DOHH2 (cell line): Measurements from ENCODE around the gene PTPN5.

Experiments
- H3F3A ChIP-seq: fragments of 200-600 bp; sonication (generic), shearing (Covaris generic); 2 replicates; pipeline ENCODE4 v1.6.0; 2016; ENCODE audit warnings: antibody characterized with exemption, mild to moderate bottlenecking; ENCODE audit not compliant: control insufficient read depth, insufficient read depth
- H3K27ac ChIP-seq: fragments of 200-600 bp; sonication (generic); 2 replicates; pipeline ENCODE4 v1.5.1; 2014; ENCODE audit warnings: low read depth, mild to moderate bottlenecking, low read length, moderate library complexity
- H3K27me3 ChIP-seq: fragments of 200-600 bp; sonication (generic); 2 replicates; pipeline ENCODE4 v1.6.1; 2014; ENCODE audit warnings: mild to moderate bottlenecking, low read length, mixed read lengths; ENCODE audit not compliant: control insufficient read depth
- H3K36me3 ChIP-seq: fragments of 200-600 bp; sonication (generic); 2 replicates; pipeline ENCODE4 v1.6.1; 2014; ENCODE audit warnings: mild to moderate bottlenecking, low read length, moderate library complexity, mixed read lengths; ENCODE audit not compliant: control insufficient read depth
- H3K4me1 ChIP-seq: fragments of 200-600 bp; sonication (generic); 2 replicates; pipeline ENCODE4 v1.6.1; 2014; ENCODE audit warnings: mild to moderate bottlenecking, low read length, mixed read lengths; ENCODE audit not compliant: control insufficient read depth
- H3K4me2 ChIP-seq: fragments of 200-600 bp; sonication (generic); 2 replicates; pipeline ENCODE4 v1.6.0; 2014; ENCODE audit warnings: mild to moderate bottlenecking, low read length, moderate library complexity
- H3K4me3 ChIP-seq: fragments of 200-600 bp; sonication (generic); 2 replicates; pipeline ENCODE4 v1.5.1; 2014; ENCODE audit warnings: mild to moderate bottlenecking, low read length, mixed read lengths
- H3K79me2 ChIP-seq: fragments of 200-600 bp; sonication (generic); 2 replicates; pipeline ENCODE4 v1.6.1; 2014; ENCODE audit warnings: mild to moderate bottlenecking, low read length, mixed read lengths; ENCODE audit not compliant: control insufficient read depth
- H3K9me2 ChIP-seq: fragments of 200-600 bp; sonication (generic); replicated peaks from 2 replicates; pipeline ENCODE4 v1.6.1; 2014; ENCODE audit warnings: mild to moderate bottlenecking, low read length, mixed read lengths; ENCODE audit not compliant: control insufficient read depth
- H3K9me3 ChIP-seq: fragments of 200-600 bp; sonication (generic); 2 replicates; pipeline ENCODE4 v1.6.1; 2014; ENCODE audit warnings: antibody characterized with exemption, low read length, mixed read lengths; ENCODE audit not compliant: control insufficient read depth, insufficient read depth
- H4K20me1 ChIP-seq: fragments of 200-600 bp; sonication (generic); 2 replicates; pipeline ENCODE4 v1.6.0; 2014; ENCODE audit warnings: low read depth, mild to moderate bottlenecking, antibody characterized with exemption, low read length, moderate library complexity; ENCODE audit not compliant: control insufficient read depth, insufficient read depth
- CTCF ChIP-seq: fragments of 200-600 bp; sonication (generic); IDR thresholded peaks from one replicate; pipeline ENCODE4 v1.5.1; 2014; ENCODE audit warnings: antibody characterized with exemption, mild to moderate bottlenecking, low read depth, low read length; ENCODE audit not compliant: poor library complexity, severe bottlenecking
- EZH2phosphoT487 ChIP-seq: fragments of 200-600 bp; sonication (generic); IDR thresholded peaks from 2 replicates; pipeline ENCODE4 v1.6.1; 2017; ENCODE audit warnings: borderline replicate concordance, mild to moderate bottlenecking, antibody characterized with exemption, low read length, moderate library complexity, mixed read lengths

The PTPN5 gene

GRCh38 chr11:18773104-18773503 lies 18.5 kb downstream of the PTPN5 start:
- Histone ChIP-seq H3K4me2 (no peak overlapping the region), H3K27ac (no peak overlapping the region), H3F3A (no peaks in the 10 kb centered on the region)

GRCh38 chr11:18772211-18772610 lies 19.4 kb downstream of the PTPN5 start:
- H3K9me2 ChIP-seq: no peaks in the 10 kb centered on the region
- H3K9me3 ChIP-seq: no peaks in the 10 kb centered on the region
- no peaks in the 10 kb centered on the region for H4K20me1 ChIP-seq
- H3K36me3 ChIP-seq: no peaks in the 10 kb centered on the region
- H3K4me1 ChIP-seq: peaks cover 17% of the 10 kb centered on the region
- no peak overlapping the region for H3K4me3 ChIP-seq
- TF ChIP-seq CTCF (no peak), EZH2phosphoT487 (no peak)
- H3K27ac ChIP-seq: no peak overlapping the region
- H3K27me3 ChIP-seq: peaks cover 24% of the 10 kb centered on the region
- no peaks in the 10 kb centered on the region for H3F3A ChIP-seq
- H3K79me2 ChIP-seq: no peaks in the 10 kb centered on the region
- no peak overlapping the region for H3K4me2 ChIP-seq

More at GRCh38 chr11:18773104-18773503, 18.5 kb downstream of the PTPN5 start:
- Histone ChIP-seq H3K4me1 (peaks cover 16% of the 10 kb centered on the region), H3K9me2 (no peaks in the 10 kb centered on the region), H4K20me1 (no peaks in the 10 kb centered on the region), H3K27me3 (peaks cover 20% of the 10 kb centered on the region), H3K4me3 (no peak overlapping the region), H3K9me3 (no peaks in the 10 kb centered on the region), H3K36me3 (no peaks in the 10 kb centered on the region), H3K79me2 (no peaks in the 10 kb centered on the region)
- no peak for TF ChIP-seq EZH2phosphoT487
- TF ChIP-seq CTCF: no peak

DNA sequence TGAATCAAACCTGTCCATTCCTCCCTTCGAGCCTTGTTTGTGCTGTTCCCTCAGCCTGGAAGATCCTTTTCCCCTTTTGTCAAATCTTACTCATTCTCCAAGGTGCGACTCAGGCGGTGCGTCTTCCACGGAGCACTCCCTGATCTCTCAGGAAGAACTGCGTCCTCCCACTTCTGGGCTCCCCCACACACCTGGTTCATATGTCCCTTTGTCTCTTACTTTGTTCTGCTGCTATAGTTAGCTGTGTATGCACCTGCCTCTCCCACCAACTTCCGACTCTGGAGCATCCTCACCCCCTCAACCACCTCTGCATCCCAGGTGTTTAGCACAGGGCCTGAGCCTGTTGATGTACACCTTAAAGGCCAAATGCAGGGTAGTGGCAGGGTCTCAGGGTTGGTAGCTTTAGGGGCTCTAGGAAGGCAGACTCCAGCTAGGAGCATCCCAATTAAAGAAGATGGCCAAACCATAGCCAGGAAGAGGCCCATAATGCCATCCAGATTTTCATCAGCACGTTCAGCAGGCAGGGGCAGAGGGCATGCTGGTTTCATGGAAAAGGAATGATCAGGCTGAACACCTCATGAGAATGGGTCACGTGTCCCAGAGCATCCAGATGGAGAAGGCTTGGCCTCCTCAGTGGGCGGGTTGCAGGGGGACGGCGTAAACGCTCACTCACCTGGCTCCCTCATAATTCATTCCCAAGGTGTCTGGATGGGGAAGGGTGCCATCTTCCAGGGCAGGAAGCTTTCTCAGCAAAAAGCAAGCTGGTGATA lies 20.1 kb downstream of the PTPN5 start:
- H3K9me3 ChIP-seq: no peaks in the 10 kb centered on the region
- H3K27ac ChIP-seq: no peak overlapping the region
- no peaks in the 10 kb centered on the region for H3K79me2 ChIP-seq
- H4K20me1 ChIP-seq: no peaks in the 10 kb centered on the region
- no peaks in the 10 kb centered on the region for H3K9me2 ChIP-seq
- H3K4me2 ChIP-seq: no peak overlapping the region
- TF ChIP-seq CTCF (no peak), EZH2phosphoT487 (no peak)
- H3K4me3 ChIP-seq: no peak overlapping the region
- H3K4me1 ChIP-seq: peaks cover 17% of the 10 kb centered on the region
- peaks cover 25% of the 10 kb centered on the region for H3K27me3 ChIP-seq
- no peaks in the 10 kb centered on the region for H3F3A ChIP-seq
- no peaks in the 10 kb centered on the region for H3K36me3 ChIP-seq
